Omental fat pad (tissue), 4 donors: ENCODE measurements around the gene FKBP8. TPM values are rescaled to one million over a fixed set of nuclear protein-coding genes. Genes with fewer than 3 reads are reported as not detected.

ENCODE experiments used
- ATAC-seq: fragments of 150-250 bp; one replicate; pipeline ENCODE4 v1.9.1; 2016; ENCODE audit warnings: mild to moderate bottlenecking, moderate library complexity; ENCODE audit not compliant: low FRiP score
- DNase-seq: peaks from one replicate; pipeline ENCODE4 v3.0.0-alpha.2; 2019; ENCODE audit warnings: low spot score
- total RNA-seq, 4 donors: library from RNA; depleted of rRNA; stranded (reverse); fragments of >200 nt; gene quantifications; one replicate each; pipeline ENCODE4 v1.1.0, GENCODE V29; 2016
- TF ChIP-seq, protein P1 (sequence below), 3 donors: fragments of 450-650 bp; IDR thresholded peaks; one replicate each; pipeline ENCODE4 v1.5.1; 2016 to 2017; ENCODE audit warnings: antibody characterized with exemption in 3 of 3, mild to moderate bottlenecking in 3 of 3, moderate library complexity in 2 of 3

The FKBP8 gene
- total RNA-seq, 4 donors from 2014 or later = 193 to 275 (median 236) TPM

- no peak for DNase-seq
- no peak for ATAC-seq
- TF ChIP-seq, protein P1, sequence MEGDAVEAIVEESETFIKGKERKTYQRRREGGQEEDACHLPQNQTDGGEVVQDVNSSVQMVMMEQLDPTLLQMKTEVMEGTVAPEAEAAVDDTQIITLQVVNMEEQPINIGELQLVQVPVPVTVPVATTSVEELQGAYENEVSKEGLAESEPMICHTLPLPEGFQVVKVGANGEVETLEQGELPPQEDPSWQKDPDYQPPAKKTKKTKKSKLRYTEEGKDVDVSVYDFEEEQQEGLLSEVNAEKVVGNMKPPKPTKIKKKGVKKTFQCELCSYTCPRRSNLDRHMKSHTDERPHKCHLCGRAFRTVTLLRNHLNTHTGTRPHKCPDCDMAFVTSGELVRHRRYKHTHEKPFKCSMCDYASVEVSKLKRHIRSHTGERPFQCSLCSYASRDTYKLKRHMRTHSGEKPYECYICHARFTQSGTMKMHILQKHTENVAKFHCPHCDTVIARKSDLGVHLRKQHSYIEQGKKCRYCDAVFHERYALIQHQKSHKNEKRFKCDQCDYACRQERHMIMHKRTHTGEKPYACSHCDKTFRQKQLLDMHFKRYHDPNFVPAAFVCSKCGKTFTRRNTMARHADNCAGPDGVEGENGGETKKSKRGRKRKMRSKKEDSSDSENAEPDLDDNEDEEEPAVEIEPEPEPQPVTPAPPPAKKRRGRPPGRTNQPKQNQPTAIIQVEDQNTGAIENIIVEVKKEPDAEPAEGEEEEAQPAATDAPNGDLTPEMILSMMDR (IDR thresholded peaks at IDR 0.05) = no peak
Measured at GRCh38 chr19:18488403-18488723, 55.0 kb downstream of the FKBP8 start.

GRCh38 chr19:18487576-18488402 lies 55.6 kb downstream of the FKBP8 start:
- no peak for DNase-seq
- TF ChIP-seq, protein P1 (IDR thresholded peaks at IDR 0.05) = no peak
- no peak for ATAC-seq

DNA sequence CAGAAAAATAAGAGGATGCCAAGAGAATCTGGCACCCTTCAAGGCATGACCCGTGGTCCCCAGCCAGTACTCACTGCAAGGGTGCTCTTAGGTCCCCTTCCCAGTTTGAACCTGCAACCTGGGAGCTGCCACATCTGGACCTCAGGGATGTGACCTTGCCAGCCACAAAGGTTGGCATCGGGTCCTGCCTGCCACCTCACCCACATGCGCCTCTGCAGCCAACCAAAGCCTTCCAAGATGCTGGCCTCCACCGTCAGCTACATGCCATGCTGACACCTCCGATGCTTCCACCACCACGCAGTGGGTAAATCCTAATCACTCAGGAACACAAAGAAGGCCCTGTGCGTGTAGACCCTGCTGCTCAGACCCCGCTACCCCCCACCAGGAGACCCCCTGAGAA lies 56.6 kb downstream of the FKBP8 start:
- ATAC-seq (no peak), DNase-seq (no peak)
- TF ChIP-seq, protein P1 (IDR thresholded peaks at IDR 0.05) = no peak

DNA sequence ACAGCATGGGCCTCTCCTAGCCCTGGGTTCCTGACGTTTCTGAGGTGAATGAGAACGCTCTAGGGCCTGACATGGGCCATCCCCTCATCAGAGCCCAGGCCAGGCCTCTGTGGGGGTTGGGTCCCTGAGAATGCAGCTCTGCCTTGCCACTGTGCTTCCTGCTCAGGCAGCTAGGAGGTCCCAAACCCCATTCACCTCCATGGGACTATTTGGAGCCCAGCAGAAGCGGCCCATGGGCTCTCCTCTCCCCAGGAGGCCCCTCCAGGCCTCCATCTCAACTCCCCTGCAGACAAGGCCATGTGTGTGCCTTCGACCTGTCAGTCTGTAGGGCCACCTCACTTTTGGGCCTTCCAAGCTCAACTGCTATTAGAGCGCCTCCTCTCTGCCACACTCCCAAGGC lies 58.4 kb downstream of the FKBP8 start:
- ATAC-seq (no peak), DNase-seq (no peak)
- TF ChIP-seq, protein P1 (IDR thresholded peaks at IDR 0.05) = no peak

DNA sequence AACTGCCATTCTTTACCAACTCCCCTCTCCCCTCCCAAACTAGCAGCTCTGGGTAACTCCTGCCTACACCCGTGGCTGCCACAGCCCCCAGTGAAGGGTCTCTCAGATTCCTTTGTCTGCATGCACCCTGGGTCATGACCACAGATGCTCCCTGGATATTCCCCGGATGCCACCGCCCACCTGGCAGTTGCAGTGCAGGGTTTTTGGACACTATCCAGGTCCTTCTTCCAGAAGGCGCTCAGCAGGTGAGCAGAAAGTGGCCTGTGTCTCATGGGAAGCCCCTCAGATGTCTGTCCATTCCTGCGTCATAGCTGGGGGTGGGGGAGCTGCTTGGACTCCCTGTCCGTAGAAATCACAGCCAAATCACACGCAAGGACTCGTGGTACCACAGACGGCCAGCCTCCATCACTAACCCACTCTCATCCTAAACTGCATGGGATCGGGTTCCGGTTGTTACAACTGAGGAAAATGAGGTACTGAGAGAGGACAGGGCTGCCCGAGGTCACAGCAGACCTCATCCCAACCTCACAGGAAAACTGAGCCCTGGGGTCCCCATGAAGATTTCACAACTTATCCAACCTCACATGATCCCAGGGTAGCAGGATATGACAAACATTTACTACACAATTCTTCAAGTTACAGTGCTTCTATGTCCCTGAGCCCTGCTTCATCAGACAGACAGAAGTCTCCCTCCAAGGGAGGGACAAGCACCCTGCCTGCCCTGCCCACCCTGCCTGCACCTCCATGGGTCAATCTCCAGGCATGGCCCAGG lies 60.1 kb downstream of the FKBP8 start:
- TF ChIP-seq, protein P1 (IDR thresholded peaks at IDR 0.05) = no peak
- ATAC-seq (no peak), DNase-seq (no peak)

Other genes starting within 250 kb of the FKBP8 start
- 100 to 1,000 TPM in 1 of 4 donors, 10 to 100 TPM in 3; 58.6 to 140 (median 93.1) TPM for gene LSM4, start 220.5 kb downstream of the FKBP8 start, total RNA-seq
- gene PGPEP1, start 203.0 kb downstream of the FKBP8 start, total RNA-seq = 10 to 100 TPM; 15.6 to 25.2 (median 18.0) TPM
- 1 to 10 TPM; 1.9 to 4.6 (median 3.0) TPM for gene GDF15, start 157.4 kb downstream of the FKBP8 start, total RNA-seq
- 10 to 100 TPM; 11.8 to 37.2 (median 28.8) TPM for gene LRRC25, start 146.0 kb downstream of the FKBP8 start, total RNA-seq
- 10 to 100 TPM; 29.9 to 62.9 (median 43.7) TPM for gene SSBP4, start 124.2 kb downstream of the FKBP8 start, total RNA-seq
- 10 to 100 TPM; 20.0 to 36.7 (median 29.8) TPM for gene ISYNA1, start 105.4 kb downstream of the FKBP8 start, total RNA-seq
- gene ELL, start 21.5 kb downstream of the FKBP8 start, total RNA-seq = 10 to 100 TPM; 18.1 to 43.1 (median 24.8) TPM
- 100 to 1,000 TPM in 3 of 4 donors, 10 to 100 TPM in 1; 96.9 to 140 (median 102) TPM for gene KXD1, start 14.3 kb upstream of the FKBP8 start, total RNA-seq
- gene UBA52, start 28.3 kb upstream of the FKBP8 start, total RNA-seq = 100 to 1,000 TPM; 600 to 891 (median 689) TPM
- 100 to 1,000 TPM in 2 of 4 donors, 10 to 100 TPM in 2; 79.5 to 127 (median 101) TPM for gene REX1BD, start 45.2 kb upstream of the FKBP8 start, total RNA-seq
- 100 to 1,000 TPM in 1 of 4 donors, 10 to 100 TPM in 1, 1 to 10 TPM in 2; 6.3 to 115 (median 10.9) TPM for gene CRLF1, start 63.2 kb upstream of the FKBP8 start, total RNA-seq
- gene TMEM59L, start 69.3 kb upstream of the FKBP8 start, total RNA-seq = under 1 TPM in 2 of 4 donors, not detected in 2; 0.28 to 0.79 TPM
- 10 to 100 TPM in 3 of 4 donors, 1 to 10 TPM in 1; 6.3 to 17.8 (median 11.6) TPM for gene KLHL26, start 93.5 kb upstream of the FKBP8 start, total RNA-seq
- 1 to 10 TPM; 2.8 to 6.5 (median 5.6) TPM for gene CRTC1, start 140.1 kb upstream of the FKBP8 start, total RNA-seq
- gene COMP, start 247.7 kb upstream of the FKBP8 start, total RNA-seq = 1 to 10 TPM; 1.1 to 1.9 (median 1.3) TPM